ENCODE results near the gene DNM3.
"Not testable (repeated sequence)": the region's sequence is repeated elsewhere in the genome, so short reads cannot be mapped to it uniquely, and the experiment has no call there.

Gene DNM3

GRCh38 chr1:171985639-171986038 lies 144.3 kb downstream of the DNM3 start:
- DNase-seq = peak; percentile 2

GRCh38 chr1:171988243-171988885 lies 147.1 kb downstream of the DNM3 start:
- no peak for DNase-seq

- no peak for DNase-seq
Observed at GRCh38 chr1:171990371-171990770, 149.1 kb downstream of the DNM3 start.

- no peak for DNase-seq
Observed at GRCh38 chr1:171994293-171994692, 153.0 kb downstream of the DNM3 start.

- no peak for DNase-seq
Observed at GRCh38 chr1:171995573-171995972, 154.3 kb downstream of the DNM3 start.

GRCh38 chr1:171997936-171998335 lies 156.6 kb downstream of the DNM3 start:
- DNase-seq = no peak

GRCh38 chr1:171998711-171999110 lies 157.4 kb downstream of the DNM3 start:
- no peak for DNase-seq

GRCh38 chr1:171999756-172000155 lies 158.5 kb downstream of the DNM3 start:
- no peak for DNase-seq

- DNase-seq = no peak
Observed at GRCh38 chr1:172001288-172001687, 160.0 kb downstream of the DNM3 start.

GRCh38 chr1:172002725-172003345 lies 161.5 kb downstream of the DNM3 start:
- no peak for DNase-seq

- DNase-seq = no peak
Observed at GRCh38 chr1:172003766-172004530, 162.7 kb downstream of the DNM3 start.

GRCh38 chr1:172004671-172005070 lies 163.4 kb downstream of the DNM3 start:
- DNase-seq = no peak

- DNase-seq = no peak
Observed at GRCh38 chr1:172005856-172006255, 164.6 kb downstream of the DNM3 start.

- DNase-seq = no peak
Observed at GRCh38 chr1:172006660-172007059, 165.4 kb downstream of the DNM3 start.

- DNase-seq = no peak
Observed at GRCh38 chr1:172018727-172019311, 177.5 kb downstream of the DNM3 start.

GRCh38 chr1:172019976-172020375 lies 178.7 kb downstream of the DNM3 start:
- no peak for DNase-seq

- no peak for DNase-seq
Observed at GRCh38 chr1:172024516-172024915, 183.2 kb downstream of the DNM3 start.

- DNase-seq = not testable (repeated sequence)
Observed at GRCh38 chr1:172024944-172025738, 183.8 kb downstream of the DNM3 start.

GRCh38 chr1:172040466-172040865 lies 199.2 kb downstream of the DNM3 start:
- no peak for DNase-seq

GRCh38 chr1:172041102-172041501 lies 199.8 kb downstream of the DNM3 start:
- DNase-seq = no peak

GRCh38 chr1:172041742-172042141 lies 200.4 kb downstream of the DNM3 start:
- DNase-seq = no peak

- no peak for DNase-seq
Observed at GRCh38 chr1:172043900-172044299, 202.6 kb downstream of the DNM3 start.

- DNase-seq = no peak
Observed at GRCh38 chr1:172051898-172052297, 210.6 kb downstream of the DNM3 start.

All from stimulated activated CD4-positive, alpha-beta T cell treated with anti-CD3 and anti-CD28 coated beads, Interleukin-1b, Interleukin-23, amount 100 ng/mL, for 48 hours (primary cell).